ENCODE data around the gene GPER1.

Gene GPER1

DNA sequence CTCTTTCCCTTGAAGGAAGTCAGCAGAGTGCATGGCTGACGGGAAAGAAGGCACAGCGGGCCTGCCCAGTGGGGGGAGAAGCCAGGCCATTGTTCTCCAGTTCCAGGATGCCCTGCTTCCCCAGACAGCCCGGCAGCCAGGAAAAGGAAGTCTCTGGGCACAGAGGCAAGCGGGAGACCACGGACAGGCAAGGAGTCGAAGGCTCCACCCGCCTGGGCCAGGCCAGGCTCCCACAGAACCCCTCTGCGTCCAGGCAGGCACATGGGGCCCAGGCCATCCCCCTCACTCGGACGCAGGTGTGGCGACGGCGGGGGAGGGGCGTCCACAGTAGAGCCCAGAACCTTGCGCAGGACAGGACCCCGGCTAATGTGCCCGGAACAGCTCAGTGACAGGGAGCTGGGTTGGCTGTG is 34.9 kb upstream of the GPER1 start:
- Histone ChIP-seq H3K4me2 (ENCODE audit: low read length) (no peak overlapping the region), H3K4me3 (ENCODE audit: low read length) (no peak overlapping the region), H2AK5ac (ENCODE audit: low read length) (peak overlapping the region; percentile 51), H3K27ac (ENCODE audit: low read depth, low read length) (no peak overlapping the region), H2BK5ac (ENCODE audit: low read length) (peak overlapping the region; percentile 75), H3K79me1 (ENCODE audit: low read length) (no peaks in the 10 kb centered on the region), H3K9ac (ENCODE audit: low read length) (peak overlapping the region; percentile 57), H4K5ac (ENCODE audit: low read length) (no peak overlapping the region), H3K23ac (ENCODE audit: low read length) (peak overlapping the region; percentile 89), H3K27me3 (ENCODE audit: insufficient read depth, low read length, poor library complexity) (no peaks in the 10 kb centered on the region), H3K4me1 (ENCODE audit: control insufficient read depth, low read depth, low read length) (peaks cover 5% of the 10 kb centered on the region), H3K18ac (ENCODE audit: low read length) (no peak overlapping the region), H4K8ac (ENCODE audit: low read depth, low read length) (no peak overlapping the region), H3K79me2 (ENCODE audit: control insufficient read depth, insufficient read depth, low read length) (no peaks in the 10 kb centered on the region), H3K36me3 (ENCODE audit: control insufficient read depth, insufficient read depth, low read length) (no peaks in the 10 kb centered on the region), H2BK120ac (ENCODE audit: low read depth, low read length) (no peak overlapping the region), H2BK15ac (replicated peaks; ENCODE audit: low read depth) (no peak overlapping the region), H3K56ac (ENCODE audit: low read length) (peak overlapping the region; percentile 80), H3K4ac (ENCODE audit: low read depth, low read length) (no peak overlapping the region)
- DNase-seq = peak; percentile 61
- no CpG with 5 or more reads among the region's 17 CpGs for WGBS (ENCODE audit: extremely low coverage, insufficient coverage, low lambda C conversion rate)

GRCh38 chr7:1053816-1054370 is 34.0 kb upstream of the GPER1 start:
- no peak for DNase-seq

DNA sequence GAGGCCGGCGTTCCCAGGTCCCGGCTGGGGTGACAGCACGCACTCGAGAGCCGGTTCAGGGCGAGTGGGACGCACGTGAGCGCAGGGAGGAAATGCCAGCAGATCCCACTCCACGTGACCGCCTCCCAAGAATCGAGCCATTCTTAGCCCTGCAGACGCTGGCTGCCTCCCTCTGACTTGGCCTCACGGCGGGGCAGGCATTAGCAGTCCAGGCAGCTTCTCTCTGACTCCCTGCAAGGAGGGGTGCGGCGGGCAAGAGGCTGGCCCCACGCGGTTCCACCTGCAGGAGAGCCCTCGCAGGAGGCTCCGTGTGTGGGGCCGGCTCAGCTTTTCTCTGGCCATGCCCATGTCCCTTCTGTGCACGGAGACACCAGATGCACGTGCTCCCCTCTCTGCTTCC is 33.5 kb upstream of the GPER1 start:
- no peak for DNase-seq
- peaks cover 5% of the 10 kb centered on the region for H3K4me1 ChIP-seq (ENCODE audit: control insufficient read depth, low read depth, low read length)
- no peak overlapping the region for H3K18ac ChIP-seq (ENCODE audit: low read length)
- H3K4me3 ChIP-seq (ENCODE audit: low read length) = no peak overlapping the region
- H3K4ac ChIP-seq (ENCODE audit: low read depth, low read length) = no peak overlapping the region
- no peaks in the 10 kb centered on the region for H3K36me3 ChIP-seq (ENCODE audit: control insufficient read depth, insufficient read depth, low read length)
- WGBS (ENCODE audit: extremely low coverage, insufficient coverage, low lambda C conversion rate) = no CpG with 5 or more reads among the region's 25 CpGs
- H2BK120ac ChIP-seq (ENCODE audit: low read depth, low read length) = no peak overlapping the region
- no peak overlapping the region for H3K27ac ChIP-seq (ENCODE audit: low read depth, low read length)
- H2AK5ac ChIP-seq (ENCODE audit: low read length) = no peak overlapping the region
- no peak overlapping the region for H4K5ac ChIP-seq (ENCODE audit: low read length)
- peak overlapping the region; percentile 17 for H3K23ac ChIP-seq (ENCODE audit: low read length)
- no peaks in the 10 kb centered on the region for H3K27me3 ChIP-seq (ENCODE audit: insufficient read depth, low read length, poor library complexity)
- H2BK5ac ChIP-seq (ENCODE audit: low read length) = no peak overlapping the region
- no peak overlapping the region for H3K9ac ChIP-seq (ENCODE audit: low read length)
- no peak overlapping the region for H4K8ac ChIP-seq (ENCODE audit: low read depth, low read length)
- no peak overlapping the region for H3K56ac ChIP-seq (ENCODE audit: low read length)
- no peaks in the 10 kb centered on the region for H3K79me2 ChIP-seq (ENCODE audit: control insufficient read depth, insufficient read depth, low read length)
- no peaks in the 10 kb centered on the region for H3K79me1 ChIP-seq (ENCODE audit: low read length)
- no peak overlapping the region for H2BK15ac ChIP-seq (replicated peaks; ENCODE audit: low read depth)
- H3K4me2 ChIP-seq (ENCODE audit: low read length) = no peak overlapping the region

More at GRCh38 chr7:1053816-1054370, 34.0 kb upstream of the GPER1 start:
- Histone ChIP-seq H2BK15ac (replicated peaks; ENCODE audit: low read depth) (no peak overlapping the region), H3K4ac (ENCODE audit: low read depth, low read length) (no peak overlapping the region), H4K8ac (ENCODE audit: low read depth, low read length) (no peak overlapping the region), H4K5ac (ENCODE audit: low read length) (no peak overlapping the region), H3K79me1 (ENCODE audit: low read length) (no peaks in the 10 kb centered on the region), H3K4me2 (ENCODE audit: low read length) (no peak overlapping the region), H3K4me3 (ENCODE audit: low read length) (no peak overlapping the region), H2BK5ac (ENCODE audit: low read length) (no peak overlapping the region), H3K9ac (ENCODE audit: low read length) (peak overlapping the region; percentile 24), H2BK120ac (ENCODE audit: low read depth, low read length) (no peak overlapping the region), H3K27me3 (ENCODE audit: insufficient read depth, low read length, poor library complexity) (no peaks in the 10 kb centered on the region), H3K27ac (ENCODE audit: low read depth, low read length) (no peak overlapping the region), H3K56ac (ENCODE audit: low read length) (no peak overlapping the region), H3K18ac (ENCODE audit: low read length) (no peak overlapping the region), H2AK5ac (ENCODE audit: low read length) (no peak overlapping the region), H3K36me3 (ENCODE audit: control insufficient read depth, insufficient read depth, low read length) (no peaks in the 10 kb centered on the region), H3K23ac (ENCODE audit: low read length) (no peak overlapping the region), H3K79me2 (ENCODE audit: control insufficient read depth, insufficient read depth, low read length) (no peaks in the 10 kb centered on the region), H3K4me1 (ENCODE audit: control insufficient read depth, low read depth, low read length) (peaks cover 5% of the 10 kb centered on the region)
- WGBS (ENCODE audit: extremely low coverage, insufficient coverage, low lambda C conversion rate) = no CpG with 5 or more reads among the region's 17 CpGs

DNA sequence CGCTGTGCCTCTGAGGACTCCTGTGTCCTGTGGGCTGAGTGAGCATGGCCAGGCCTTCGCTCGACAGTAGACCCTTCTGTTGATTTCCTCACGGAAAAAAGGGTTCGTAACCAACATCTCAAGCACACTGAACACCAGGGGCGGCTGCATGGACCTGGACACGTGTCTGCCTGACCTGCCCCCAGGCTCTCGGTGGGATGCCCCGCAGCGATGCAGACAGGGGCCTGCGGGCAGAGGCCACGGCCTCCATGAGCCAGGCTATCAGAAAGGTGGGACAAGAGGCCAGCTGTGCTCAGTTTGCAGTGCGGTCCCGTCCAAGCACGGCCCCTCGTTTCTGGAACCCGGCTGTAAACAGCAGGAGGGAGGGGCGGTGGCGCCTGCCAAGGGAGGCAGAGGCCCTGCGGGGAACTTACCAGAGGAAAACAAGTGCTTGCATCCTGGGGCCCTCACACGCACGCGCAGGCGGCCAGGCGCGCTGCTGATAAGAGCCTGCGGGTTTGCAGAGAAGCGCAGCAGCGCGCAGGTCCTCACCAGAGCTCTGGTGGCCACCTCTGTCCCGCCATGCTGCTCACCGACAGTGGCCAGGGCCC is 33.0 kb upstream of the GPER1 start:
- Histone ChIP-seq H3K9ac (ENCODE audit: low read length) (no peak overlapping the region), H3K23ac (ENCODE audit: low read length) (peak overlapping the region; percentile 17), H3K4ac (ENCODE audit: low read depth, low read length) (no peak overlapping the region), H2AK5ac (ENCODE audit: low read length) (no peak overlapping the region), H3K79me1 (ENCODE audit: low read length) (no peaks in the 10 kb centered on the region), H3K4me2 (ENCODE audit: low read length) (no peak overlapping the region), H2BK15ac (replicated peaks; ENCODE audit: low read depth) (no peak overlapping the region), H3K79me2 (ENCODE audit: control insufficient read depth, insufficient read depth, low read length) (no peaks in the 10 kb centered on the region), H4K5ac (ENCODE audit: low read length) (no peak overlapping the region), H2BK5ac (ENCODE audit: low read length) (no peak overlapping the region), H3K4me3 (ENCODE audit: low read length) (no peak overlapping the region), H3K18ac (ENCODE audit: low read length) (no peak overlapping the region), H4K8ac (ENCODE audit: low read depth, low read length) (no peak overlapping the region), H3K4me1 (ENCODE audit: control insufficient read depth, low read depth, low read length) (peaks cover 5% of the 10 kb centered on the region), H3K27me3 (ENCODE audit: insufficient read depth, low read length, poor library complexity) (no peaks in the 10 kb centered on the region), H3K56ac (ENCODE audit: low read length) (no peak overlapping the region), H3K36me3 (ENCODE audit: control insufficient read depth, insufficient read depth, low read length) (no peaks in the 10 kb centered on the region), H3K27ac (ENCODE audit: low read depth, low read length) (no peak overlapping the region), H2BK120ac (ENCODE audit: low read depth, low read length) (no peak overlapping the region)
- no CpG with 5 or more reads among the region's 32 CpGs for WGBS (ENCODE audit: extremely low coverage, insufficient coverage, low lambda C conversion rate)
- DNase-seq = no peak

- peaks cover 9% of the 10 kb centered on the region for H3K4me1 ChIP-seq (ENCODE audit: control insufficient read depth, low read depth, low read length)
- H4K8ac ChIP-seq (ENCODE audit: low read depth, low read length) = no peak overlapping the region
- DNase-seq = no peak
- no peak overlapping the region for H4K5ac ChIP-seq (ENCODE audit: low read length)
- no peak overlapping the region for H3K56ac ChIP-seq (ENCODE audit: low read length)
- no peak overlapping the region for H3K4ac ChIP-seq (ENCODE audit: low read depth, low read length)
- no peaks in the 10 kb centered on the region for H3K79me1 ChIP-seq (ENCODE audit: low read length)
- no CpG with 5 or more reads among the region's 15 CpGs for WGBS (ENCODE audit: extremely low coverage, insufficient coverage, low lambda C conversion rate)
- H3K36me3 ChIP-seq (ENCODE audit: control insufficient read depth, insufficient read depth, low read length) = no peaks in the 10 kb centered on the region
- no peak overlapping the region for H3K4me3 ChIP-seq (ENCODE audit: low read length)
- H2BK5ac ChIP-seq (ENCODE audit: low read length) = no peak overlapping the region
- H2BK15ac ChIP-seq (replicated peaks; ENCODE audit: low read depth) = no peak overlapping the region
- no peak overlapping the region for H3K23ac ChIP-seq (ENCODE audit: low read length)
- H3K27ac ChIP-seq (ENCODE audit: low read depth, low read length) = no peak overlapping the region
- H2BK120ac ChIP-seq (ENCODE audit: low read depth, low read length) = no peak overlapping the region
- H3K18ac ChIP-seq (ENCODE audit: low read length) = no peak overlapping the region
- no peak overlapping the region for H2AK5ac ChIP-seq (ENCODE audit: low read length)
- H3K27me3 ChIP-seq (ENCODE audit: insufficient read depth, low read length, poor library complexity) = no peaks in the 10 kb centered on the region
- H3K4me2 ChIP-seq (ENCODE audit: low read length) = no peak overlapping the region
- H3K9ac ChIP-seq (ENCODE audit: low read length) = no peak overlapping the region
- H3K79me2 ChIP-seq (ENCODE audit: control insufficient read depth, insufficient read depth, low read length) = no peaks in the 10 kb centered on the region
These were observed 32.4 kb upstream of the GPER1 start for GRCh38 chr7:1055491-1055955.
